Caki2 (cell line): ENCODE data around the gene GPD2. TPM values are rescaled to one million over a fixed set of nuclear protein-coding genes. Genes with fewer than 3 reads are reported as not detected.
"Not testable (repeated sequence)": the region's sequence is repeated elsewhere in the genome, so short reads cannot be mapped to it uniquely, and the experiment has no call there.

Source experiments
- DNase-seq: peaks from one replicate; pipeline ENCODE4 v3.0.0-alpha.2; 2015; ENCODE audit warnings: low read depth
- in situ Hi-C: cut with HindIII; loops from 2 replicates; pipeline ENCODE4 v1.10.0; 2016; ENCODE audit warnings: low sequenced_read_pairs, low pct_unique_long_range_greater_than_20kb, mixed read lengths
- total RNA-seq: library from RNA; depleted of rRNA; stranded (reverse); fragments of >200 nt; shearing (Covaris generic); gene quantifications from 2 replicates; pipeline ENCODE4 v1.2.3, GENCODE V29; 2014; ENCODE audit warnings: low replicate concordance; rRNA removed

GPD2 gene
- total RNA-seq, 1 experiment from 2014 or later, result 22.5 TPM

DNA sequence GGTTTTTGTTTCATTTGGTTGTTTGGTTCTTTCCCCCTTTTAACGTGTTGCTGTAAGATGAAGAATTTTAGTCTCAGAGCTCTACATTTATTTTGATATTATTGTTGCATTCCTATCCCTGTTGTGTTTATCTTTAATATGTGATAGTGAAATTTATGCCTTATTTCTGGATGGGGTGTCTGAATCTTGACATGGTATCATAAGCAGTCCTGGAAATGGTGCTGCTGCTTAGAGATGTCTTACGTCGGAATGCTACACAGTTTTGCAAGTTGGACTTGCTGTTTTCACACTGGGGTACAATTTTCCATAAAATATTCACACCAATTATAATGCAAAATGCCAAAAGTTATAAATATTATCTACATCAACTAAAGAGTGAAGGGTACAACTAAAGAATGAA, 164.0 kb downstream of the GPD2 start:
- in situ Hi-C loops, result no loop called here
- no peak for DNase-seq

DNA sequence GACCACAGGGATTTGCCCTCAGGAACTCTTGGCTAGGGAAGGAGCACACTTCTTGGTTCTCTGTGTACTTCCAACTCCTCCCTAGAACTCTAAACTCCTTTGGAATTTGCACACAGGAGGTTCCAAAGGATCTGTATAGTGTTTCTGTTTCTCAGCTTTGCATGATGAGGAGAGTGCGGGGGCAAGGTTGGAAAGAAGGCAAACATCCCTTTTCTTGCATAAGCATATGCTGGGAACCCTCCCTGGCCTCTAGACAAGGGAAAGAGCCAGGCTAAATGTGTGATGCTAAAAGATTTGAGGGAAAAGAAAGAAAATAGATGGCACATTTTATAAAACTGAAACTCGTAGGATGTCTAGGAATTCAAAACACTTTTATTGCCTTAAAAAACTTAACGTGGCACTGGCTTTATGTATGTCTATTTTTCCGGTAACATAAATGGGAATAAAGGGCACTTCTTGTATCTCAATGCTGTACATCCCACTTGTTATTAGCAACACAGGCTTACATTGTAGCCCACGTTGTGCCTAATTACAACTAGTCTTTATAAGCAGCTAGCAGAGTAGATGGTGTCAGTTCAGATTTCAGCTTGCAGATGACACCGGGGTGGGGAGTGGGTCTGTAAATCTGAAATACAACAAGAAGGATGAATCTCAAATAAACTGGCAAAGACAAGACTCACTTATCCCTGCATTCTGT, 165.8 kb downstream of the GPD2 start:
- in situ Hi-C loops, result no loop called here
- DNase-seq, result no peak

DNA sequence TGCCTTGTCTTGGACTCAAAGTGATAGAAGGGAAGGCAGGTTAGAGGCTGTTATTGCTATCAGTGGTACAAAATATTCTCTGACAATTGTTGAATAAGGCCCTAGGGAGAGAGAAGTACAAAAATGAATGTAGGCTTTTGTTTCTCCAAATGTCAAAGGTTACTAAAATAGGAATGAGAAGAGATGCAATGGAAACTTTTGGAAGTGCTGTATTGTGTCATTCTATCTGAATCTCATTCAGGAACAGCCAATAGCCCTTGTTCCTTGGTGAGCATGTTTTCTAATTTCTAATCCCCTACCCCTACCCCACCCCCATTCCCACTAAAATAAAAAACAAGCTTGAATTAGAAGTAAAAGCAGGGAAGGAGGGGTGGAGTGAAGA, 166.4 kb downstream of the GPD2 start:
- in situ Hi-C loops, result no loop called here
- DNase-seq, result no peak

DNA sequence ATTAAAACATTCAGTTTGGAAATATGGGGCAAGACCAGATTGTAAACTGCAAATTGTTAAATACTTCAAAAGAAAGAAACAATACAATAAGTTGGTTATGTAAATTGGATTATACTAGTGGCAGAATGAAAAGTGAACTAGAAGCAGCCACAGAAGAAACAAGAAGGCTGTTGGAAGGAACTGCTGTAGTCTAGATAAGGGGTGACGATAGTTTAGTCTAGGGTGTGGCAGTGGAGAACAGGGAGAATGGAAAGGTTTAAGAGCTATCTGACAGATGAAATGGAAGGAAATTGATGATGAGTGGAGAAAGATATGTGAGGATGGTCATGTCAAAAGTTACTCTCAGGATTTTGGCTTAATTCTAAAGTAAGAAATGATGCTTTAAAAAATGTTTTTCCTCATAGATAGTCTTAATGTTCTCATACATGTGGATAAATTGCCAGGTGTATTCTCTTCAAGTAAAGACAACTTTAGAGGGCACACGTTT, 179.7 kb downstream of the GPD2 start:
- in situ Hi-C loops, result no loop called here
- DNase-seq, result no peak

- DNase-seq, in situ Hi-C loops: not testable (repeated sequence)
These were observed 181.9 kb downstream of the GPD2 start for GRCh38 chr2:156618071-156618470.

- in situ Hi-C loops, result no loop called here
- no peak for DNase-seq
These were observed 182.9 kb downstream of the GPD2 start for GRCh38 chr2:156619021-156619539.

- no peak for DNase-seq
- in situ Hi-C loops, result no loop called here
These were observed 186.3 kb downstream of the GPD2 start for GRCh38 chr2:156622491-156622890.

DNA sequence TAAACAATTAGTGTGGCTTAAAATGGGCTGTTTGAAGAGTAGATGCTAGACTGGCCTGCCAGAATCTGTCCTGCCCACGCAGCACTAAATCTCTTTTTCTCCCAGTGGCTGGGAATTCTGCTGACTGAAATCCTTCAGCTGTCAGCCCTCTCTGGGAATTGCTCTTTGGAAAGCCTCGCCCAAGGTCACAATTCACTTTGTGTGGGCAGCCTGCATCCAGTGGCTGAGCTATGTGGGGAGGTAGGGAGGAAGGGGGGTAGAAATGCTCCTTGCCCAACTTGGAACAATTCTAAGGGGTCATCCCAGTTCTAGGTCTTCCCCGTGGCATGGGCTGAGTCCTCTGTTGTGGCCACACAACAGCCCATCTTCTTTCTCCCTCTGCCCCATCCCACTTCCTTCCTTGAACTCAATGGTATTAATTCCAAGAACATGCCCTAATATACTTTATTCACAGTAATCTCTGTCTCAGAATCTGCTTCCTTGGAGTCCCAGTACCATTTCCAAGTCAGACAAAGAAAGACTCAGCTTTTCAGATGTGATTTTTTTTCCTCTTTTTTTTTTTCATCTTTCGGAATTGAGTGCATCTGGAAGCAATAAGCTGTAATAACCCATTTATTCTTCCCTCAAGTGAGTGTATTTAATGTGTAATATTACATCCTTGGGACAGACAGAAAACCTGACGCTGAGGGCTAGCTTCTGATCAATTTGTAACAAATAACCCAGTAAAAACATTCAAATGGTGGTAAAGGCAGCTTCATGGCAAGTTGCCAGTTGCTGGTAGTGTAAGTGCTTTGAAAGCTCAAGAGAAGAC, 189.4 kb downstream of the GPD2 start:
- DNase-seq, result no peak
- in situ Hi-C loops, result no loop called here

DNA sequence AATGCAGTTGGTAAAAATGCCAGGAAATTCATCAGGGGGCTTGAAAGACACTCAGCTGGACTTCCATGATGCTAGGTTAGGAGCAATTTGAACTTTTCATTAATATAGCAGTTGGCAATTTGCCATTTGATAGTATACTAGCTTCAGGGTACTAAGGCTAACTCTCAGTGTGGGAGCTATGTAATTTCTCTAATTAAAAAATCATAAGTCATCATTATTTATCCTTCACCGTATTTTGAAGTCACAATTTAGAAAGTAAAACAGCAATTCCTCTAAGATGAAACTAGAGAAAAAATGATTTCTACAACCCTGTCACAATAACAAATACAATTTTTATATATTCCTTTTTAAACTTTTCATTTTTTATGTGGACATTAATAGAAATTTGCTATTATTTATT, 190.8 kb downstream of the GPD2 start:
- in situ Hi-C loops, result no loop called here
- no peak for DNase-seq

GRCh38 chr2:156630579-156631337, 194.6 kb downstream of the GPD2 start:
- no peak for DNase-seq
- in situ Hi-C loops, result no loop called here

GRCh38 chr2:156635646-156636045, 199.5 kb downstream of the GPD2 start:
- in situ Hi-C loops, result no loop called here
- no peak for DNase-seq

Other genes starting within 250 kb of the GPD2 start
- not detected in 2 replicates for gene NR4A2, start 103.7 kb upstream of the GPD2 start, total RNA-seq